ENCODE data around the gene AQP12A. TPM values are rescaled to one million over a fixed set of nuclear protein-coding genes. Genes with fewer than 3 reads are reported as not detected.
"Not testable (repeated sequence)": the region's sequence is repeated elsewhere in the genome, so short reads cannot be mapped to it uniquely, and the experiment has no call there.

Gene AQP12A
- total RNA-seq, 1 donor from 2014 or later = not detected

DNA sequence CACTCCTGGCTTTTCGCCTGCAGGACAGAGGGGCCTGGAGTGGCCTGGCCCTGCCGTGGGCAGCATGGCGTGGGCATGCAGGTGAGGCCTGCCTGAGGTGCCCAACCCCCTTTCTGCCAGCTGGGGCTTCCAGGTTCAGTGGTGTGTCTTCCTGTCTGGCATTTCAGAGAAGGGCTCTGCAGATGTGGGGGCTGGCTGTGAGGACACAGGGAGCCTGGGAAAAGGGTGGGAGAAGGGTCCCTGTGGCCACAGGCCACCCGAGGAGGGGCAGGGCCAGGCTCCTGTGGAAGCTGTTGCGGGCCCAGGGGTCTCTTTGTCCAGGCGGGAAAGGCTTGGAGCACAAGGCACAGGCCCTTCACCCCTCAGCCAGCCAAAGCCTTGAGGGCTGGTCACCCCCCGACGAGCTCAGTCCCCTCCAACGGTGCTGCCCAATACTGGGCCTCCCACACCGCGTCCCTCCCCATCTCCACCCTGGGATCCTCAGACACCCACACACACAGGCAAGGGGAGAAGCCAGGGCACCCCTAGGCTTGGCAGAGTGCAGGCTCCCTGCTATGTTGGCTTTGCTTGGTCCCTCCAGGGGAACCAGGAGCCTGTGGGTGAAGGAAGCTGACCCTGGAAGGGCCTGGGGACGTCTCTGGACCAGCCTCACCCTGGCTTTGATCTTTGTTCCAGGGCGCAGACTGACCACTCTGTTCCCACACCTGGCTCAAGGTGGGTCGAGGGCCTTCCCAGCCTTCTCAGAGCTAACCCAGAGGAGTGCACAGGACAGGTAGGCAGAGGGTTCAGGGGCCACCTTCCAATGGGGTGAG, 3.7 kb upstream of the AQP12A start:
- H3K4me3 Mint-ChIP-seq = no peak overlapping the region
- no peak overlapping the region for H3K27ac Mint-ChIP-seq
- intact Hi-C loops (cut with micrococcal nuclease) = no loop called here
- H3K27me3 Mint-ChIP-seq = peaks cover 4% of the 10 kb centered on the region
- no peaks in the 10 kb centered on the region for H3K9me3 Mint-ChIP-seq
- peaks cover 9% of the 10 kb centered on the region for H3K4me1 Mint-ChIP-seq
- no peaks in the 10 kb centered on the region for H3K36me3 Mint-ChIP-seq (ENCODE audit: low read depth)
- peak; percentile 52 for DNase-seq

DNA sequence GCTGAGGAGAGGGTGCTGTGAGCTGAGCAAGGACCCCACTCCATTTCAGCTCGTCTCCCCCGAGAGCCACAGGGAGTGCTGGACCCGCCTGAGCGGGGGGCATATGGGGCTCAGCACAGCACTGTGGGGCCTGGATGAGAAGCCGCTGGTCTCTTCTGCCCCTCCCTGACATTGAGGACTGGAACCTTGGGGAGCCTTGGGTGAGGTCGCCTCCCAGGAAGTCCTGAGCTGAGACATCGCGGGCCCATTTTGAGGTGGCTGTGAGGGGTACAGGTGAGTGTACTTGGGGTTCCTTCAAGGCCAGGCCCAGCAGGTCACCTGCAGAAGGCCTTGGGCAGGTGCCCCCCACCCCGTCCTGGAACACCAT, 3.1 kb upstream of the AQP12A start:
- intact Hi-C loops (cut with micrococcal nuclease) = no loop called here
- no peak overlapping the region for H3K4me3 Mint-ChIP-seq
- H3K36me3 Mint-ChIP-seq (ENCODE audit: low read depth) = no peaks in the 10 kb centered on the region

DNA sequence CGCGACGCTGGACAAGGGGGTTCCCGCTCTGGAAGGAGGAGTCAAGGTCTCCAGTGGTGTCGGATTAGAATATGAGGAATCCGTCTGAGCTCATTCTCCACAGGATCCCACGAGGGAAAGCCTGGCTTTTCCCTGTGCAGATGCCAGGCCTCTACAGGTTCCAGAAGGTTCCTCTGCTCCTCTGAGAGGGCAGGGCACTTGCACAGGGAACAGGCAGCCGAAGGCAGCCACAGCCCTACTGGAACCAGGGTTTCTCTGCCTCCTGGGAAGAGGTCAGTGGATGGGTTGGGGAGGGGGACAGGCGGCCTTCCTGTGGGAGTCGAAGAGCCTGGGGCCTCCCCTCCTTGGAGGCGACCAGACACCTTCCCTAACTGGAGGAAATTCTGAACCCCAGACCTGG, 1.7 kb upstream of the AQP12A start:
- peak; percentile 52 for DNase-seq
- H3K9me3 Mint-ChIP-seq = no peaks in the 10 kb centered on the region
- no peak overlapping the region for H3K27ac Mint-ChIP-seq
- H3K36me3 Mint-ChIP-seq (ENCODE audit: low read depth) = no peaks in the 10 kb centered on the region
- no peak overlapping the region for H3K4me3 Mint-ChIP-seq
- peaks cover 7% of the 10 kb centered on the region for H3K4me1 Mint-ChIP-seq
- intact Hi-C loops (cut with micrococcal nuclease) = no loop called here
- peaks cover 4% of the 10 kb centered on the region for H3K27me3 Mint-ChIP-seq

More for the DNA sequence above, 3.1 kb upstream of the AQP12A start:
- no peak overlapping the region for H3K27ac Mint-ChIP-seq
- no peaks in the 10 kb centered on the region for H3K9me3 Mint-ChIP-seq
- H3K27me3 Mint-ChIP-seq = peaks cover 4% of the 10 kb centered on the region
- peak; percentile 47 for DNase-seq
- H3K4me1 Mint-ChIP-seq = peaks cover 9% of the 10 kb centered on the region

- H3K4me1 Mint-ChIP-seq; H3K9me3 Mint-ChIP-seq; intact Hi-C loops (cut with micrococcal nuclease); H3K36me3 Mint-ChIP-seq (ENCODE audit: low read depth); H3K27me3 Mint-ChIP-seq; H3K27ac Mint-ChIP-seq: not testable (repeated sequence)
- H3K4me3 Mint-ChIP-seq = peak overlapping the region; percentile 12
- peak; percentile 55 for DNase-seq
Measured at GRCh38 chr2:240690421-240691074, 1.1 kb upstream of the AQP12A start.

GRCh38 chr2:240691075-240691427, 615 bp upstream of the AQP12A start:
- H3K36me3 Mint-ChIP-seq (ENCODE audit: low read depth); H3K9me3 Mint-ChIP-seq; intact Hi-C loops (cut with micrococcal nuclease); H3K27ac Mint-ChIP-seq; H3K4me1 Mint-ChIP-seq; H3K4me3 Mint-ChIP-seq; H3K27me3 Mint-ChIP-seq: not testable (repeated sequence)
- peak; percentile 37 for DNase-seq

- DNase-seq; intact Hi-C loops (cut with micrococcal nuclease); H3K27me3 Mint-ChIP-seq; H3K27ac Mint-ChIP-seq; H3K4me3 Mint-ChIP-seq; H3K4me1 Mint-ChIP-seq; H3K36me3 Mint-ChIP-seq (ENCODE audit: low read depth); H3K9me3 Mint-ChIP-seq: not testable (repeated sequence)
Measured at GRCh38 chr2:240692583-240693561, 1.2 kb downstream of the AQP12A start.

- H3K4me1 Mint-ChIP-seq; H3K36me3 Mint-ChIP-seq (ENCODE audit: low read depth); H3K27ac Mint-ChIP-seq; H3K9me3 Mint-ChIP-seq; intact Hi-C loops (cut with micrococcal nuclease); H3K27me3 Mint-ChIP-seq; DNase-seq; H3K4me3 Mint-ChIP-seq: not testable (repeated sequence)
Measured at GRCh38 chr2:240694304-240694703, 2.6 kb downstream of the AQP12A start.

- H3K27me3 Mint-ChIP-seq; H3K9me3 Mint-ChIP-seq; H3K27ac Mint-ChIP-seq; H3K36me3 Mint-ChIP-seq (ENCODE audit: low read depth); intact Hi-C loops (cut with micrococcal nuclease); H3K4me1 Mint-ChIP-seq; H3K4me3 Mint-ChIP-seq; DNase-seq: not testable (repeated sequence)
Measured at GRCh38 chr2:240695593-240695992, 3.9 kb downstream of the AQP12A start.

DNA sequence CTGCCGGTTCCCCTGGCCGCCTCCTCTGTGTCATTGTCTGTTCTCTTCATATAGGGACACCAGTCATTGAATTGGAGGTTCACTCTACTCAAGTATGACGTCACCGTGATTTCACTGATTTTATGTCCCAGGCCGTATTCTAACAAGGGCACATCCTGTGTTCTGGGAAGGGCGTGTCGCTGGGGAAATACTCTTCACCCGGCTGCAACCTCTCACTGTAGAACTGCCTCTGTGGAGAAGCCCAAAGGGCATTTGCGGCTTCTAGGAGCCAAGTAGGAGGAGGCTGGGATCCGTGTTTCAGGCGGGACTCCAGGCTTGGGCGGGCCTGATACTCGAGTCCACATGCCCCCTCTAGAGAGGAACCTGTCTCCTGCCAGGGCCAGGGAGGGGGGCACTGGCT, 4.8 kb downstream of the AQP12A start:
- H3K36me3 Mint-ChIP-seq (ENCODE audit: low read depth); H3K4me3 Mint-ChIP-seq; intact Hi-C loops (cut with micrococcal nuclease); DNase-seq; H3K4me1 Mint-ChIP-seq; H3K27me3 Mint-ChIP-seq; H3K9me3 Mint-ChIP-seq; H3K27ac Mint-ChIP-seq: not testable (repeated sequence)

DNA sequence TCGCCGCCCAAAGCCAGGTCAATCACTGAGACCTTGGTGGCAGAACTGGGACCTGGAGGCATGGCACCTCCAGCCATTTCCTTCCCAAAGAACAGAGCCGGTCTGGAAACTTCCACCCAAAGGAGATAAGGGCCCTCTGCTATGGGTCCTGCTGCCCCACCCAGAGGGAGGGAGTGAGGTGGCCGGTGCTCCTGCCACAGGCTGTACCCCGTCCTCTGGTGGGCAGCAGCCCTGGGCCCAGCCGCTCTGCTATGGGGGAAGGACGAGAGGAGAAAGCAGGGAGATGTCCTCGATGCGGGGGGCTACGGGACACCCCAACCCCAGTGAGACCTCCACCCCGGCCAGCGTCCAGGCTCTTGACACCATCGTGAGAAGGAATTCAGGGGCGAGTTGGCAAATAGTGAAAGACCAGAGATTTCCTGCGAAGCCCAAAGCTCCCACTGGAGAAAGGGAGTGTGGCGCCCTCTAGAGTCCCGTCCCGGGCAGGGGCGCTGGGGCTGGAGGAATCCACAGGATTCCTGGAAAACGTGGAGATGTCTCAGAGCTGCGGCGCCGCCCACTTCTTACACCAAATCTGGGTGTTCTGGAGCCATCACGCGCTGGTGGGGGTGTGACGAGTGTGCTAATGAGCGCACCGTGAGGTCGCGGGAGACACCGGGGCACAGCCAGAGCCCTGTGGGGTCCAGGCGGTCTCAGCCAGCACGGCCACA, 7.3 kb downstream of the AQP12A start:
- intact Hi-C loops (cut with micrococcal nuclease); H3K27me3 Mint-ChIP-seq; DNase-seq; H3K4me3 Mint-ChIP-seq; H3K36me3 Mint-ChIP-seq (ENCODE audit: low read depth); H3K9me3 Mint-ChIP-seq; H3K27ac Mint-ChIP-seq; H3K4me1 Mint-ChIP-seq: not testable (repeated sequence)

- H3K36me3 Mint-ChIP-seq (ENCODE audit: low read depth); H3K9me3 Mint-ChIP-seq; DNase-seq; H3K27me3 Mint-ChIP-seq; H3K27ac Mint-ChIP-seq; H3K4me3 Mint-ChIP-seq; H3K4me1 Mint-ChIP-seq: not testable (repeated sequence)
- intact Hi-C loops (cut with micrococcal nuclease) = loop anchor here (10.0 kb wide), 2 partner anchors 115 to 185 kb away; partner anchors contain the start of gene CAPN10
Measured at GRCh38 chr2:240699835-240700234, 8.2 kb downstream of the AQP12A start.

DNA sequence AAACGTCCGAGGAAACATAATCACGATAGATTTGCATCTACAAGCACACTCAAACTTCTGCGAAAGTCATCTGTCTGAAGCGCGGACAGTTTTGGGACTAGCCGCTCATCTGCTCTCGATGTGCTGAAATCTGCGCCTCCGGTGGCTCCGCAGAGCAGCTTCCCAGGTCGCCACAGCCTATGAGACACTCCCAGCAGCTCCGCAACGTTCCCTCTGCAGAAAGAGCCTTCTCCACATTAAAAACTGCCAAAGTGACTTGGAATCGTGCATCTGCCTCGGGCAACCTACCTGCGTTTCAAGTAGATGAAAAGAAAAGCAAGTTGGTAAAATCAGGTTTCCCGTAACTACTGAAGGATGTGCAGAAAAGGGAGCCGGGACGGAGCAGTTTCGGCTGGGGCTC, 8.9 kb downstream of the AQP12A start:
- peaks cover 15% of the 10 kb centered on the region for H3K4me1 Mint-ChIP-seq
- not testable (repeated sequence) for H3K4me3 Mint-ChIP-seq; DNase-seq; H3K27ac Mint-ChIP-seq; H3K36me3 Mint-ChIP-seq (ENCODE audit: low read depth); H3K9me3 Mint-ChIP-seq
- intact Hi-C loops (cut with micrococcal nuclease) = loop anchor here (10.0 kb wide), 2 partner anchors 116 to 186 kb away; partner anchors contain the start of gene CAPN10
- peaks cover 15% of the 10 kb centered on the region for H3K27me3 Mint-ChIP-seq

DNA sequence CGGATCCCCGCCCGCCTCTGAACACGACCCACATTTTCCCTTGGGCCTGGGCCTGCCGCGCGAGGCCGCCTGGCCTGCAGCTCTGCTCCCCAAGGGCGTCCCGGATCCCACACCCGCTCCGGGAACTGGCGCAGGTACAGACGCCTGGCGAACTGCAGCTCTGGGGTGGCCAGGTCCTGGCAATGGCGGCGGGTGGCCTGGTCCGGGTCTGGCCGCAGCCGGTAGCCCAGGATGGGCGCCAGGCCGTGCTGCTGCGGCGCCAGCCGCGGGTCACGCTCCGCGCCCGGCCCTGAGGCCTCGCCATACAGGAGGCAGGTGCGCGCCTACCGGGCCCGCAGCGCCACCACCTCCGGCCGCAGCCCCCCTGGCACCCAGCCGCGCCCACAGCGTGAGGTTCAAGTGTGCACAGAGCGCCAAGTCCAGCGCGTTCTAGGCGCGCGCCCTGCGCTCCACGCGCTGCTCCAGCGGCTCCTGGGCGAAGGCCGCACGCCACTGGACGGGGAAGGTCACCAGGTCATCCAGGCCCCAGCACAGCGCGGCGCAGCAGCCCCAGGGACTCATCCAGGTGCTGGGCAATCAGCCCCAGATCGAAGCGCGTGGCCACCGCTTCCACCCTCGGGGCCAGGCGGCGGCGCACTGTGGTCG, 9.5 kb downstream of the AQP12A start:
- Mint-ChIP-seq H3K27ac (no peak overlapping the region), H3K36me3 (ENCODE audit: low read depth) (no peaks in the 10 kb centered on the region), H3K4me1 (peaks cover 15% of the 10 kb centered on the region), H3K27me3 (peaks cover 15% of the 10 kb centered on the region), H3K9me3 (no peaks in the 10 kb centered on the region), H3K4me3 (no peak overlapping the region)
- intact Hi-C loops (cut with micrococcal nuclease) = loop anchor here (10.0 kb wide), 2 partner anchors 116 to 186 kb away; partner anchors contain the start of gene CAPN10
- no peak for DNase-seq

Data from activated CD4-positive, alpha-beta T cell treated with anti-CD3 and anti-CD28 coated beads, Interleukin-2, amount 10 ng/mL, durations not matched to agents 24 days and 14 days (primary cell).